Adrenal gland (tissue), 12 donors: Measurements from ENCODE around the gene ABI3BP. TPM values are rescaled to one million over a fixed set of nuclear protein-coding genes. Genes with fewer than 3 reads are reported as not detected.

ENCODE experiments used
- DNase-seq, 7 donors: peaks; one replicate each; pipeline ENCODE4 v3.0.0-alpha.2; 2019 to 2020
- H3K27ac ChIP-seq, 5 donors: fragments of 200-600 bp; sonication (generic) in 4 of 5; 1 replicate in 3 of 5; 2 replicates in 2 of 5; pipeline versions ENCODE4 v1.5.1 to v1.8.0; 2016 to 2020; ENCODE audit warnings: mild to moderate bottlenecking in 1 of 5
- H3K27me3 ChIP-seq: fragments of 200-600 bp; 2 replicates; pipeline ENCODE4 v1.8.0; 2021
- H3K36me3 ChIP-seq, 2 donors: fragments of 200-600 bp; replicated peaks in 1 of 2; 1 replicate in 1 of 2; 2 replicates in 1 of 2; pipeline versions ENCODE4 v1.5.1 to v1.8.0; 2018 to 2022
- H3K4me1 ChIP-seq, 2 donors: fragments of 200-600 bp; replicated peaks in 1 of 2; 1 replicate in 1 of 2; 2 replicates in 1 of 2; pipeline versions ENCODE4 v1.5.1 to v1.8.0; 2018 to 2021
- H3K4me3 ChIP-seq, 4 donors: fragments of 200-600 bp; sonication (generic) in 3 of 4; one replicate each; pipeline ENCODE4 v1.5.1; 2016 to 2018
- H3K9me3 ChIP-seq, 3 donors: fragments of 200-600 bp; sonication (generic) in 1 of 3; replicated peaks in 1 of 3; 1 replicate in 2 of 3; 2 replicates in 1 of 3; pipeline versions ENCODE4 v1.5.1 to v1.8.0; 2016 to 2021
- POLR2A ChIP-seq, 2 donors: fragments of 450-650 bp; IDR thresholded peaks; one replicate each; pipeline ENCODE4 v1.6.1; 2017; ENCODE audit warnings: antibody characterized with exemption in 2 of 2, mild to moderate bottlenecking in 2 of 2, moderate library complexity in 1 of 2
- WGBS, 4 donors: extraction: QIAGEN DNeasy Blood & Tissue Kit in 2 of 4; methylation state at CpG; one replicate each; pipeline versions ENCODE4 v1.1.5 to v1.1.7; 2013 to 2017; 5-methylcytosine and 5-hydroxymethylcytosine counted together
- intact Hi-C, 2 donors: fragments of 100-400 bp; cut with DNase I; formaldehyde crosslinking; loops; one replicate each; pipeline versions ENCODE4 v1.14.1 to v1.15.0; 2022 to 2023
- polyA plus RNA-seq, 3 donors: library from polyadenylated mRNA; stranded (reverse); fragments of 200-250 nt in 2 of 3; fragments of 350-450 nt in 1 of 3; fragmentation: Illumina TruSeq in 1 of 3; extraction: RNeasy Lipid Tissue Mini Kit (QIAGEN cat#74804) in 1 of 3; gene quantifications; one replicate each; pipeline ENCODE4 v1.2.3, GENCODE V29; 2013 to 2014
- total RNA-seq, 9 donors: library from RNA; depleted of rRNA in 4 of 9; stranded (reverse); fragments of >200 nt in 4 of 9; fragments of 120-200 nt in 1 of 9; fragmentation: NEBNext Ultra II Directional in 1 of 9; extraction: Animal tissue kit (Norgen Biotek cat#: 25700) in 1 of 9; gene quantifications; one replicate each; pipeline versions ENCODE4 v1.1.0 to v1.2.4, GENCODE V29; 2013 to 2023
- TF ChIP-seq, protein P1 (sequence below), 6 experiments: fragments of 450-650 bp in 4 of 6; fragments of 200-600 bp in 2 of 6; sonication (generic) in 1 of 6; IDR thresholded peaks; 1 replicate in 5 of 6; 2 replicates in 1 of 6; pipeline versions ENCODE4 v1.5.1 to v1.8.0; 2016 to 2021; ENCODE audit warnings: antibody characterized with exemption in 6 of 6, mild to moderate bottlenecking in 2 of 6, moderate library complexity in 1 of 6
- donor health status: healthy with polysubstance abuse.
- donor health status: Bipolar disorder and iron deficiency.
- donor health status: DM: yes; HTN: yes; CAD: no.
- donor health status: DM: no; HTN: no; CAD: no.
- donor health status: DM: no; HTN: no; CAD: no.
- donor health status: DM: yes; HTN: yes; CAD: no.

The ABI3BP gene
- total and polyA plus RNA-seq, 12 donors: 3.4 to 50.3 (median 18.7) TPM

- Histone ChIP-seq H3K4me3 (no peak overlapping the region), H3K27me3 (no peaks in the 10 kb centered on the region), H3K4me1 (no peaks in the 10 kb centered on the region), H3K27ac (no peak overlapping the region), H3K9me3 (no peaks in the 10 kb centered on the region), H3K36me3 (no peaks in the 10 kb centered on the region)
- 27 to 57% (median 36%) methylated on average over 1 of the region's 1 CpG for WGBS, 4 donors
- intact Hi-C loops: no loop called here
- no peak for DNase-seq
- TF ChIP-seq, protein P1, sequence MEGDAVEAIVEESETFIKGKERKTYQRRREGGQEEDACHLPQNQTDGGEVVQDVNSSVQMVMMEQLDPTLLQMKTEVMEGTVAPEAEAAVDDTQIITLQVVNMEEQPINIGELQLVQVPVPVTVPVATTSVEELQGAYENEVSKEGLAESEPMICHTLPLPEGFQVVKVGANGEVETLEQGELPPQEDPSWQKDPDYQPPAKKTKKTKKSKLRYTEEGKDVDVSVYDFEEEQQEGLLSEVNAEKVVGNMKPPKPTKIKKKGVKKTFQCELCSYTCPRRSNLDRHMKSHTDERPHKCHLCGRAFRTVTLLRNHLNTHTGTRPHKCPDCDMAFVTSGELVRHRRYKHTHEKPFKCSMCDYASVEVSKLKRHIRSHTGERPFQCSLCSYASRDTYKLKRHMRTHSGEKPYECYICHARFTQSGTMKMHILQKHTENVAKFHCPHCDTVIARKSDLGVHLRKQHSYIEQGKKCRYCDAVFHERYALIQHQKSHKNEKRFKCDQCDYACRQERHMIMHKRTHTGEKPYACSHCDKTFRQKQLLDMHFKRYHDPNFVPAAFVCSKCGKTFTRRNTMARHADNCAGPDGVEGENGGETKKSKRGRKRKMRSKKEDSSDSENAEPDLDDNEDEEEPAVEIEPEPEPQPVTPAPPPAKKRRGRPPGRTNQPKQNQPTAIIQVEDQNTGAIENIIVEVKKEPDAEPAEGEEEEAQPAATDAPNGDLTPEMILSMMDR (IDR thresholded peaks at IDR 0.05): no peak
Measured at GRCh38 chr3:100882571-100882984, 110.6 kb downstream of the ABI3BP start.

GRCh38 chr3:100880845-100881244 lies 112.4 kb downstream of the ABI3BP start:
- 70 to 86% (median 78%) methylated on average over 1 of the region's 1 CpG for WGBS, 4 donors
- Histone ChIP-seq H3K27me3 (no peaks in the 10 kb centered on the region), H3K4me3 (no peak overlapping the region), H3K4me1 (no peaks in the 10 kb centered on the region), H3K9me3 (no peaks in the 10 kb centered on the region), H3K27ac (no peak overlapping the region), H3K36me3 (no peaks in the 10 kb centered on the region)
- intact Hi-C loops: no loop called here
- TF ChIP-seq, protein P1 (IDR thresholded peaks at IDR 0.05): no peak
- no peak for TF ChIP-seq POLR2A (IDR thresholded peaks at IDR 0.05)
- DNase-seq: no peak

DNA sequence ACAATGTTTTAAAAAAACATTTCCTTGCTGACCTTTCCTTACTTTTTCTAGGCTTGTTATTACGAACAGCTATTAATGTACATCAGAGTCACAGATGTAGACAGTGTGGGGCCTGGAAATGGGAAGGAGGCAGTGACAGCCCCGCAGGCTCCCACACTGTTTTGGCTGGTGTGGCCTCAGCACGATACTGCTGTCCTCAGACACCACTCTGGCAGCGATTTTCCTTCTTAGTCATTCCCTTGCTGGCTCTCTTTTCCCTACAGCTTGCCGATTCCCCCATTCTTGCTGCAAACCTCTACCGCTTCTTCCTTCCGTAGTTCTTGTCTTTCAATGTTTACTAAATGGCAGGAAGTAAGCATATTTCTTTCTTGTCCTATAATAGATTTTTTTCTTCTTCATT lies 113.1 kb downstream of the ABI3BP start:
- Histone ChIP-seq H3K4me3 (no peak overlapping the region), H3K27ac (no peak overlapping the region), H3K9me3 (no peaks in the 10 kb centered on the region), H3K4me1 (no peaks in the 10 kb centered on the region), H3K36me3 (no peaks in the 10 kb centered on the region), H3K27me3 (no peaks in the 10 kb centered on the region)
- DNase-seq: no peak
- TF ChIP-seq, protein P1 (IDR thresholded peaks at IDR 0.05): no peak
- intact Hi-C loops: no loop called here
- WGBS, 4 donors: 57 to 66% (median 66%) methylated on average over 7 of the region's 7 CpGs

DNA sequence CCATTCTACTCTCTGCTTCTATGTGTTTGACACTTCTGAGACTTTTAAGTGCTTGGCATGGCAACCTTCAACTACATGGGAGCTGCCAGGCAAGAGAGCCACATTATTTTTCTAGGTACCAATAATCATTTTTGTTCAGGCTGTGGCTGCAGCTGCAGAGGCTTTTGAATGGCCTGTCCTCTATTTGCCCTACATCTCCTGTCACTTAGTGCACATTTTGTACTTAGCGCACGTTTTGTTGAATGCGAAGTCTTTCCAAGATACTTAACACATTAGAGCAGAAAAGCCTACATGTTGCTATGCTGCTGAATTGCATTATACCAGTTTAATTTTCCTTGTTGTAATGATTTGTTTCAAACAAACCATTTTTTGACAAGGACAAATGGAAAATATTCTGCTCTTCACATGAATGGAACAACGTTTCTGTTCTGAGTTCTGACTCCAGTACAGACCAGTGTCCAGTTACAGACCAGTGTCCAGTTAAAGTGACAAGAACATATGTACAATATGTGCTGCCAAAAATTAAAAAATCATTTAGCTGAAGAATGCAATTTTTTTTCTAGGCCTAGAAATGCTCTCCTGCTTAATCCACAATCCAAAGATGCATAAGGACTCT lies 113.9 kb downstream of the ABI3BP start:
- Histone ChIP-seq H3K36me3 (no peaks in the 10 kb centered on the region), H3K9me3 (no peaks in the 10 kb centered on the region), H3K4me1 (no peaks in the 10 kb centered on the region), H3K27me3 (no peaks in the 10 kb centered on the region), H3K4me3 (no peak overlapping the region), H3K27ac (no peak overlapping the region)
- WGBS, 4 donors: 58 to 76% (median 62%) methylated on average over 4 of the region's 4 CpGs
- no peak for DNase-seq
- intact Hi-C loops: no loop called here
- TF ChIP-seq, protein P1 (IDR thresholded peaks at IDR 0.05): no peak
- TF ChIP-seq POLR2A (IDR thresholded peaks at IDR 0.05): no peak
